Astrocyte of the spinal cord (primary cell): ENCODE measurements around the gene ANKRD40CL.

ENCODE experiments used
- DNase-seq: peaks from one replicate; pipeline ENCODE4 v3.0.0; 2011; ENCODE audit warnings: low read depth, low spot score
- H3K4me3 ChIP-seq: 2 replicates; pipeline ENCODE4 v1.5.1; 2011; ENCODE audit warnings: low read depth, mild to moderate bottlenecking, low read length, moderate library complexity
- in situ Hi-C: cut with HindIII; loops from 2 replicates; pipeline ENCODE4 v1.10.0; 2017; ENCODE audit warnings: low sequenced_read_pairs
- TF ChIP-seq, protein P1 (sequence below): IDR thresholded peaks from 2 replicates; pipeline ENCODE4 v1.5.1; 2012; ENCODE audit warnings: low read depth, mild to moderate bottlenecking, low read length, inconsistent platforms

The ANKRD40CL gene

DNA sequence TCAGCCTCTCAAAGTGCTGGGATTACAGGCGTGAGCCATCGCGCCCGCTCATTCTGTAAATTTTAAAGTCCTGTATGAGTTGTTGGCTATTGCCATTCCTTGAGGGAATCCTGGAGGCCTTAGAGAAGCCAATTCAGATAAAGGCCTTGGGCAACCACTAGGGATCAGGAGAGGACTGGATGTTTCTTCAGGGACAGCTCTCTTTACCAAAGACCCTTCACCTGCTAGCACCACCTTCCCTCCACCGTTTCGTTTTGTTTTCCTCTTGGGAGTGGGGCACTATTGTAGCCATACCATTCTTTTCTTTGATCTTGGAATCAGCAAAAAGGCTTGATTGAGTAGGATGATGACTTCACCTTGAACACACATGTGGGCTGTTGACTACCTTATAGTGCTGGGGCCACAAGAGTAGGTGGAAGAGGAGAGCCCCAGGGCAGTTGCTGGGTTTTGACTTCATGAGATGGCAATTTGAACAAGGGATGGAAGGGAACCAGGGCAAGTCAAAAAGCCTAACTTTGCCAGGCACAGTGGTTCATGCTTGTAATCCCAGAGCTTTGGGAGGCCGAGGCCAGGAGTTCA lies 7.0 kb upstream of the ANKRD40CL start:
- in situ Hi-C loops: no loop called here
- no peak for DNase-seq
- TF ChIP-seq, protein P1, sequence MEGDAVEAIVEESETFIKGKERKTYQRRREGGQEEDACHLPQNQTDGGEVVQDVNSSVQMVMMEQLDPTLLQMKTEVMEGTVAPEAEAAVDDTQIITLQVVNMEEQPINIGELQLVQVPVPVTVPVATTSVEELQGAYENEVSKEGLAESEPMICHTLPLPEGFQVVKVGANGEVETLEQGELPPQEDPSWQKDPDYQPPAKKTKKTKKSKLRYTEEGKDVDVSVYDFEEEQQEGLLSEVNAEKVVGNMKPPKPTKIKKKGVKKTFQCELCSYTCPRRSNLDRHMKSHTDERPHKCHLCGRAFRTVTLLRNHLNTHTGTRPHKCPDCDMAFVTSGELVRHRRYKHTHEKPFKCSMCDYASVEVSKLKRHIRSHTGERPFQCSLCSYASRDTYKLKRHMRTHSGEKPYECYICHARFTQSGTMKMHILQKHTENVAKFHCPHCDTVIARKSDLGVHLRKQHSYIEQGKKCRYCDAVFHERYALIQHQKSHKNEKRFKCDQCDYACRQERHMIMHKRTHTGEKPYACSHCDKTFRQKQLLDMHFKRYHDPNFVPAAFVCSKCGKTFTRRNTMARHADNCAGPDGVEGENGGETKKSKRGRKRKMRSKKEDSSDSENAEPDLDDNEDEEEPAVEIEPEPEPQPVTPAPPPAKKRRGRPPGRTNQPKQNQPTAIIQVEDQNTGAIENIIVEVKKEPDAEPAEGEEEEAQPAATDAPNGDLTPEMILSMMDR: no peak
- H3K4me3 ChIP-seq: no peak overlapping the region

DNA sequence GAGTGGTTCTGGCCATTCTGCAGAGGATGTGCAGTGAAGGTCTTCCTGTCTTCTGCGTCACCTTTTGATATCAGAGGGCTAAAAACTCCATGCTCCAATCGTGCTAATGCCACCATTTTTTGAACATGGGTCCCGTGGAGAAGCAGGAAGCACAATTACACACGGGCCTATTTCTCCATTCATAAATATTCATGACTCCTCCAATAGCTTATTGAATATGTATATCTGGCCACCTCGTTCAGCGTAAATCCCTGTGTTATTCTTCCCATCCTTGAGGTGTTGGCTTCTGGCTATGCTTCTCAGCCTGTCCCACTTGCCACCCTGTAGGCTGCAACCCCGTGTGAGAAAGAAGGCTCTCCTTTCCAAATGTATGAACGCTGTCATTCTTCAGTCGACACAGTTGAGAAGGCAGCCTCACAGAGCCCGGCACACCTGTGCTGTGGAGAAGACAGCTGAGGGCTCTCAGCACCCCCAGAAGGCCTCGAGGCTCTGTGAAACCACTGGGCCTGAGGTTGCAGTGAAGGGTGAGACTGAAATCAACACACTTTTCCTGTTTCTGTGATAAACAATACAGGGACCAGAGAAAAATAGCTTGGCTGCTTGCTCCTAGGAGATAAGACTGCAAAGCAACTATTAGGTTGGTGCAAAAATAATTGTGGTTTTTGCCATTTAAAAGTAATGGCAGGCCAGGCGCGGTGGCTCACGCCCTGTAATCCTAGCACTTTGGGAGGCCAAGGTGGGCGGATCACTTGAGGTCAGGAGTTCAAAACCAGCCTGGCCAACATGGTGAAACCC lies 4.9 kb upstream of the ANKRD40CL start:
- TF ChIP-seq, protein P1: no peak
- in situ Hi-C loops: no loop called here
- H3K4me3 ChIP-seq: no peak overlapping the region
- DNase-seq: no peak

DNA sequence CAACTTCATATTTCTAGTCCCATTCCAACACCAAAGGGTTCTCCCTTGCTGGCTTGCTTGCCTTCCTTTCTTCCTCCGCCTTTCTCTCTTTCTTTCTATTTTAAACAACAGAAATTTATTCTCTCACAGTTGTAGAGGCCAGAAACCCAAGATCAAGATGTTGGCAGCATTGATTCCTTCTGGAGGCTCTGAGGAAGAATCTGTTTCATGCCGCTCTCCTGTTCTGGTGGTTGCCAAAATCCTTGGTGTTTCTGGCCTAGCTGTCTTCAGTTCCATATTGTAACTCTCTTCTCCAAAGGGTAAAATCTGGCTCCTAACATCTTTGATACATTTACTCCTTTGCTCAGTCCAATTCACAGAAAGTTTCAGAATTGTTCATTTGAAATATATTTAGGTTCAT lies 3.0 kb upstream of the ANKRD40CL start:
- no peak overlapping the region for H3K4me3 ChIP-seq
- TF ChIP-seq, protein P1: no peak
- no peak for DNase-seq
- in situ Hi-C loops: no loop called here

DNA sequence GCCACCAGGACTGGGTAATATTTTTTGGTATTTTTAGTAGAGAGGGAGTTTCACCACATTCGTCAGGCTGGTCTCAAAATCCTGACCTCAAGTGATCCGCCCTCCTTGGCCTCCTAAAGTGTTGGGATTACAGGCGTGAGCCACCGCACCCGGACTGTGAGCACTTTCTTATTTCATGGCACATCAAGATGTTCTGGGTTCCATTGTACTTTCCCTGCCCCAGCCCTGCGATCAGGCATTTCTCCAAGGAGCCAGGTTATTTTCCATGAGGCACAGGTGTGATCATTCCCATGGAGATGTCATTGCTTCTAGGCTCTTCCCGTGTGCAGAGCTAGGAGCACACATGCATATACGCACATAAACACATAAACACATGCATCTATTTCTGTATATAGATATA lies 2.6 kb upstream of the ANKRD40CL start:
- TF ChIP-seq, protein P1: no peak
- no peak for DNase-seq
- no peak overlapping the region for H3K4me3 ChIP-seq
- in situ Hi-C loops: no loop called here

DNA sequence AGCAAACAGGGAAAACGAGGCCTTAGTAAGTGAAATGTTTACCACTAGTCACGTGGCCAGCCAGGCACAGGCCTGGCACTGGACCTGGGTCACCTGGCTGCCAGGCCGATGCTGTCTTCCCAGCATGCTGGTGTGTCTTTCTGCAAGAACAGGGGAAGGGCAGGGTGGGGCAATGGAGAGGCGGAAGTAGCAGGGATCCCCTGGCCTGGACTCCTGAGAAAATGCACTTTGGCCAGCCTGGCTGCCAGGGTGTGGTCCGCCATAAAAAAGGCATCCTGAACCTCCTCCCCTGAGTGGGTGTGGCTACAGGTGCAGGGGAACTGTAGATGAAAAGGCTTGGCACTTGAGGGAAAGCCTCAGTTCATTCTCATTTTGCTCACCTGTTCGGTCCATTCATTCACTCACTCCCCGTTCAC lies 1.0 kb upstream of the ANKRD40CL start:
- in situ Hi-C loops: no loop called here
- DNase-seq: no peak
- TF ChIP-seq, protein P1: no peak
- H3K4me3 ChIP-seq: no peak overlapping the region

DNA sequence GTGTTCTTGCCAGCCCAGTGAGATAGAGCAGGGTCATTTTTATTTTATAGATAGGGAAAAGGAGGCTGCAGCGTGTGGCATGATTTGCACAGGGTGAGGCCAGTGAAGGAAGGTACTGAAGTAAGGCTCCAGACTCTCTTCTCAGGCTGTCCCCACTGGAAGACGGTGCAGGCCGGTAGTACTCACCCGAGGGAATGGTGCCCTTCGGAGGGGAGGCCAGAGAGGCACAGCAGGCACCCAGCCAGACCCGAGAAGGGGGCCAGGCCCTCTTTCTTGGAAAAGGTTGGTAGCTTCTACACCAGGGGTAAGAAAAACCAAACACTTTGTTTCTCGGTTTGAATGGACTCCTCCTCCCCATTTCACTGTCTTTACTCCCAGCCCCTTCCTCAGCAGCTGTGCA lies 288 bp downstream of the ANKRD40CL start:
- in situ Hi-C loops: no loop called here
- TF ChIP-seq, protein P1: no peak
- DNase-seq: no peak
- no peak overlapping the region for H3K4me3 ChIP-seq
